ENCODE measurements around the gene CHST11.
A peak's percentile ranks its signal among the peaks of the same experiment; 100 is the strongest.
"Not testable (repeated sequence)": the region's sequence is repeated elsewhere in the genome, so short reads cannot be mapped to it uniquely, and the experiment has no call there.

CHST11 gene

DNA sequence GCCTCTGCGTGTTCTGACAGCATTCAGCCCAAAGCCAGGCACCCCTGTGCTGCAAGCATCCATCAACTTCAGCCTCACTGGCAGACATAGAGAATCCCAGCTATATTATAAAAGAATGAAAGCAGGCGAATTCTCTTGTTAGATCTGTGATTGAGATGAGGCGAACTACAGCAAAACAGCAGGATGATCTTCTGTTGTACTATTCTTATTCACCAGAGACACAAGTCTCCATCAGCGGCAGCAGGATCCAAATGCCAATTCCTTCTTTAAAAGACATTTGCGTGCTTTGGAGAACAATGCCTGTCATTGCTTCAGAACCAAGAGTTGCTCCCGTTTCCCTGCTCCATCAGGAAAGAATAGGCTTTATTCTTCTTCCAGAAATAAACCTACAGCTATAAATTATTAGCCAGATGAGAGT, 312.4 kb downstream of the CHST11 start:
- no peak for DNase-seq (ENCODE audit: low read depth)

DNA sequence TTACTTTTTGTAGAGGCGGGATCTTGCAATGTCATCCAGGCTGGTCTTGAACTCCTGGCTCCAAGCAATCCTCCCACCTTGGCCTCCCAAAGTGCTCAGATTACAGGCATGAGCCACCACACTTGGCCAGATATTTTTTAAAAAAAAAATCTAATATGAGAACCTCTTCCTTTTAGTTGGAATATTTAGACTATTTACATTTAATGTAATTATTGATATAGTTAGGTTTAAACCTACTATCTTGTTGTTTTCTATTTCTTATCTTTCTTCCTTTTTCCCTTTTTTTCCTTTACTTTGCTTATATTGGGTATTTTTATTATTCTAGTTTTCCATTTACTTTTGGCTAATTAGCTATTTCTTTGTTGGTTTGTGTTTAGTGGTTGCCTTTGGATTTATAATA, 315.6 kb downstream of the CHST11 start:
- DNase-seq (ENCODE audit: low read depth): no peak

DNA sequence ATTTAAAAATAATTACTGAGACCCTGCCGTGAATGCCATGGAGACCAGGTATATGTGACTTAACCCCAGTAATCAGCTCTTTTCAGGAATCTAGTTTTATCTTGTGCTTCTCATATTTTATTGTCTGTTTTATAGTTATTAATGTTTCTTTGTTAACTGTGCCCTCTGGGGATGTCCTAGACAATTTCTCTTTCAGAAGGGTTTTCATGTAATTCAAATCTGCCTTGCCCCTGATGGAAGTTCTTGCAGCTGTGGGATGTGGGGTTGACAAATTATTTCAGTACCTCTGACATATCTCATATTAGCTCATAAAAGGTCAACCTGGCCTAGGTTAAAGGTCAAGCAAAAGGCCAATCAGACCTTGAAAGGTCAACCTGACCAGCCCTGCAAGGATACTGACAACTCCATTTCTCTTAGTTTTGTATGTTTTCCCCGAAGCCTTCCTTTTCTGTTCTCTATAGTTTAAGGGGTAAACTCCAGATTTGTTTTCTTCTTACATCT, 319.0 kb downstream of the CHST11 start:
- no peak for DNase-seq (ENCODE audit: low read depth)

DNA sequence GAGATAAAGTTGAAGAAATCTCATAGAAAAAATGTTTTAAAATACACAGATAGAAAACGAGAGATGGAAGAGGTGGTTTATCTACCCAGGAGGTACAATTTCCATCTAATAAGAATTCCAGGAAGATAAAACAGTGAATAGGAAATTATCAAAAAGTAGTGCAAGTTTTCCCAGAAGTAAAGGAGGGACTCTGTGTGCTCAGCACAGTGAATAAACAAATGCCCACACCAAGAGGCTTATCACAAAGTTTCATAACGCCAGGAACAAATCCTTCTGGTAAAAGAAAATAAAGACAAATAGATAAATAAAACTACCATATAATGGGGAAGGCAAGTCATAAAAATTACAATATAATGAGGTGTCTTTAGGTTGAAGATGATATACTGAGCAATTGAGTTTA, 322.4 kb downstream of the CHST11 start:
- no peak for DNase-seq (ENCODE audit: low read depth)

DNA sequence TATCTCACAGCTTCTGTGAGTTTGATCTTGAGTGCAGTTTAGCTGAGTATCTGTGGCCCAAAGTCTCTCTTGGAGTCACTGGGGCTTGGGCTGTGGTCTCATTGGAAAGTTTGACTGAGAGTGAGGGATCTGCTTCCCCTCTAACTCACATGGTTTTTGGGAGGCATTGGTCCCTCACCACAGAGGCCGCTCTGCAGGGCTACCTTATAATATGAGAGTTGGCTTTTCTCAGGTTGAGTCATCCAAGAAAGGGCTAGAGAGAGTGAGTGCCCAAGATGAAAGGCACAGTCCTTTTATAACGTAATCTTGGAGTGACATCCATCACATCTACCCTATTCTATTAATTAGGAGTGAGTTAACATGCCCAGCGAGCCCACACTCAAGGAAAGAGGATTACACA, 325.5 kb downstream of the CHST11 start:
- no peak for DNase-seq (ENCODE audit: low read depth)

DNA sequence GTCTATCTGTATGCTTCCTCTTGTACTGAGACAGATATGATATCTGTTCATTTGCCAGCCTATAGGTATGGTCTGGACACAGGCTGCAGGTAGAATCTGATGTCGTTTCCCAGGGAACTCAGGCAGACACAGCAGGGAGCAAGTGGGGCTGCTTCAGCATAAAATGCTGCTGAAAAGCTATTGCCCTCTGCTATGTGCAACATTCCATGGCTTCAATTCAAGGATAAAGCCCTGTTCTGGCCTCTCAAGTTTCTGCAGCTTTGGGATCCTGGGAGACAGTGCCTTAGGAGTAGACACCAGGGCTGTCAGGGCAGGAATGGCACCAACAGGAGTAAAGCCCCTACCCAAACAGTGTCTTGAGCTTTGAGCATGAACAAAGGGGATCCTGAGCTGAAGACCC, 327.8 kb downstream of the CHST11 start:
- DNase-seq (ENCODE audit: low read depth): no peak

DNA sequence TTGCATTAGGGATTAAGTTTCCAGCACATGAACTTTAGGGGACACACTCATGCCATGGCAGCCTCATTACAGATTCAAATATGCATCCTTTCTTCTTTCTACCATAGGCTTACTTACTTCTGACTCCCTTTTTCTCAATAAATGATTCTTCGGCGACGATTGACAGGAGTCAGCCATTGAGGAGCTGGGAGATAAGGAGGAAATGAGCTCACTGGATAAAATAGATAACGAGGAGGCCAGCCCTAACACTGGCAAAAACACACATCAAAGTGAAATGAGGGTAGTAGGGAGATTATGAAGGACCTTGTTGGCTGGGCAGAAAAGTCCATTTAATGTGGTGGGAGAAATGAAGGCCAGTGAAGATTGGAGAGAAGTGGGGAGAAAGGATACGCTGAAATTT, 329.1 kb downstream of the CHST11 start:
- no peak for DNase-seq (ENCODE audit: low read depth)

DNA sequence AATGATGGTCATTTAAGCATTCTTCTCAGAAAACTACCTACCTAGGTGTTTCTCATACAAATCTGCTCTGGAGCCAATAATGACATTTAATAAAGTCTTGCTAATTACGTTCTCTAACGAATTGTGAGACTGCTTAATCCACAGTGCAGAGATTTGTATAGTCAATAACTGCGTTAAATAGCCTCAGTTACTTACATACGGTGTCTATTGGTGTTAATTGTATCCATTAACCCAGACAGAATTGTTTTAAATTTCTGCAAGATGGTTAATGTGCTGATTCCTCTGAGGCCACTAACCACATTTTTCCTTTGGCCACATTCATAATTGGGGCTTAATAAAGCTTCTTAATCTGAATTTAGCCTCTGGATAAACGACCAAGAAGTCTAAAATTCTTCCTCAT, 329.6 kb downstream of the CHST11 start:
- no peak for DNase-seq (ENCODE audit: low read depth)

DNA sequence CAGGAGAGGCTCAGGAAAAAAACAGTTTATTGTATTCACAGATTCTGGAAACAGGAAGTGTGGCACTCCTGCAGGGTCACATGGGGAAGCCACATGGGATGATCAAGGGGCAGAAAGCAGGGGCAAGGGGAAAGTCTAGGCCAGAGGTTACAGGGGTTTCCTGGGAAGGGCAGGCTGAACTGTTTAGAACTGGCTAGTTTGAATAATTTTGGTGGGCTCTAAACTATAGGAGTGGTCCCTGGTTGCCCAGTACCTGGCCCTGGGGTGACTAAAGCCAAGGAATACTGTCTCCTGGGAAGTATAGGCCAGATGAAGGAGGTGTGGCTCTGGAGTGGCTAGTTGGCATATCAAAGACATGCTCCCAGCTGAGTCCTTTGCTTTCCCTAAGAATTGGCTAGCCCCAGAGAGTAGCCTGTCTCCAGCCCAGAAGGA, 332.1 kb downstream of the CHST11 start:
- DNase-seq (ENCODE audit: low read depth): no peak

DNA sequence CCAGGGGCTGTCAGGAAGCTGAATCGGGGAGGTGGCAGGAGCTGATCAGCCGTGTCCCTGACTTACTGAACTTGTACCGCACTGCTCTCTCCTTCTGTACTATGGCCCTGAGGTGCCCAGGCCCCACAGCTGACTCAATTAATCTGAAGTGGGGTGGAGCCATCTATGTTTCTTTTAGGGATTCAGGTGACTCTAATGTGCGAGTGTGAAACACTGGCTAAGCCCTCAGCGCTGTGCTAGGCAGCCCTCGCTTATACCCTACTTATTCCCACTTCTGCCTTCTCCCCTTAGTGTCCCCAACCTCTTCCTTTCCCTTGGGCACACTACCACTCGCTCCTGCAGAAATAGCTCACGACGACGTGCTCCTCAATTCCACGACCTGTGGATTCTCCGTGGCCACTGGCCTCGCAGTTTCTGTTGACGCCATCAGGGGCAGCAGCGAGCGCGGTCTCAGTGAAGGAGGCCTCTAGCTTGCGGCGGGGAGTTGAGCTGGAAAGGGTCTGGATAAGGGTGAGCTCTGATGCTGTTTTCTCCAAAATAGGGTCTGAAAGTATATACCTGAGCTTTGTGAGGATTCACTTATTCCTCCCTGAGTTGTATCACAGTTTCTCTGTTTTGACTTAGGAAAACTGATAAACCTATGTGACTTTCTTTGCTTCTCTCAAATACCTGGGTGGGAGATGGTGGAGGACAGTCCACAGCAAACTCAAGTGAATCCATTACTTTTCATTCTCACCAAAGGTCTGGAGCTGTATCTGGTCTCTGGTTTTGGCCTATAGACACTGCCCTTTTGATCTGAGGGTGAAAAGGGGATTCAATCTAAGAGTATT, 333.8 kb downstream of the CHST11 start:
- DNase-seq (ENCODE audit: low read depth): peak; percentile 8

DNA sequence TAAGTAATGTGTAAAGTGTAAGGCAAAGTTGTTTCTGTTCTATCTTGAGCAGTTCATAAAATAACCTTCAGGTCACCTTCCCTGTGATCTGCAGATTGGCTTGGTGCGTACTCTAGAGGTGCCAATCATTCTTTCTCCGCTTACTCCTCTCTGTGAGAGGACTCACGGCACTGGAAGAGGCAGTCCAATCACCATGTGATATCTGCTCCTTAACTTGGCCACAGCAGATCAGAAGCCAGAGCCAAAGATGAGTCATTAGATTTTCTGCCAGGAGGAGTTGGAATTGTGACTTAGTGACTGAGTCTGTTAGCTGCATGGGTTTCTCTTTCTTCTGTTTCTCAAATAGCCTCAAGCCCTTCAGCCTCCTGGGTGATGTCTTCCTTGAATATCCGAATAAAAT, 335.8 kb downstream of the CHST11 start:
- DNase-seq (ENCODE audit: low read depth): no peak

DNA sequence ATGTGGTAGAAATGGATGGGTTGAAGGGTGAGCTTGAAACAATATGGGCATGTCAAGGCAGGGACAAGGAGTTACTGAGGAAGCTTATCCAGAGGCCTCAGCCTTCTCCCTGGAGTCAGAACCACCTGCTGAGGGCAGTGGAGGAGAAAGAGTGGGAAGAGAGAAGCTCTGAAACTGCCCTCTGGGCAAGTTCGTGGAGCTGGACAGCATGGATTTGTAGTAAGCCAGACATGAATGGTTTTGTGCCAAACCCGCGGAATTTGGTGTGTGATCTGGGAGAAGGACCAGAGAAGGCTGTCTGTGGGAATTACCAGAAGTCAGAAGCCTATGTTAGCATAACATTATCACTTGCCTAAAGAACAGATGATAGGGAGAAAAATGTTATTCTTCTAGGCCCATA, 336.5 kb downstream of the CHST11 start:
- DNase-seq (ENCODE audit: low read depth): no peak

DNA sequence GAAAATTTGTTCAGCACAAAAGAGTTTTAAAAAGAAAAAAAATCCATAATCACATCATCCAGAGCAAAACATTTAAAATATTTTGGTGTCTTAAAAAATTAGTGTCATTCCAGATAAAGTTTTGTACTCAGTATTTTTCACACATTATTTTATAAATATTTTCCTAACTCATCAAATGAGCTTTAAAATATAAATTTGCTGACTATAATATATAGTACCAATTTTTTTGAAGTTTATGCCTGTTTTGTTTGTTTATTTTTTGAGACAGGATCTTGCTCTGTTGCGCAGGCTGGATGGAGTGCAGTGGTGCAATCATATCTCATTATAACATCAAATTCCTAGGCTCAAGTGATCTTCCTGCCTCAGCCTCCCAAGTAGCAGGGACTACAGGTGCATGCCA, 337.2 kb downstream of the CHST11 start:
- DNase-seq (ENCODE audit: low read depth): no peak

DNA sequence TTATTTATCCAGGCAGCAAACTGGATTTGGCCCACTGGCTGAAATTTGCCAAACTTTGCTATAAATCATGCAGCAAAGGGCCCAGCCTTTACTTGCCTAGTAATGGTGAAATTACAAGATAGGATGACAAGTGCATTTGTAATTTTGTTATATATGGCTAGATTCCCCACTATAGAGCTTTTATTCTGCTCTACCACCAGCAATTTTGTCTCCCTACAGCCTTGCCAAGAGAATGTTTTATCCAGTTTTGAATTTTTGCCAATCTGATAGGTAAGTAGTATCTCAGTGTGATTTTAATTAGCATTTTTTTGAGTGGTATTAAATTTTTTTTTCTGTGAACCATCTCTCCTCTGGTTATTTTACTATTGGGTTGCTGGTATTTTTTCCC, 339.7 kb downstream of the CHST11 start:
- DNase-seq (ENCODE audit: low read depth): no peak

DNA sequence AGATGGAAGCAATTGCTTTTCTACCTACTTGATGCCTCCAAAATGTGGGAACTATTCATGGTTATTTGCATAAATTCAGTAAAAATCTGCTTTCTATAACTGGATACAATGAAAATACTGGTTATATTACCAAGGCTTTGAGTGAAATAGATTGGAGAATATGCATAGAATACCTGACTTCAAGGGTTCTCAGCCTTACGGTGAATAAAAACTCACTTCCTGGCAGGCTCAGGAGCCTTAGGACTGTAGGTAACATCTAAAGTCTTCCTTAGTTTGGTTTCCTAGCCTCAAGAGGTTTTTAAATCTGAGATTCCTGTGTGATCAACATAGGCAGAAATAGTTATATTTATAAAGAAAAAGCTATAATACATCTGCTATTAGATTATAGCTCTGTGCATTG, 342.7 kb downstream of the CHST11 start:
- DNase-seq (ENCODE audit: low read depth): no peak

DNA sequence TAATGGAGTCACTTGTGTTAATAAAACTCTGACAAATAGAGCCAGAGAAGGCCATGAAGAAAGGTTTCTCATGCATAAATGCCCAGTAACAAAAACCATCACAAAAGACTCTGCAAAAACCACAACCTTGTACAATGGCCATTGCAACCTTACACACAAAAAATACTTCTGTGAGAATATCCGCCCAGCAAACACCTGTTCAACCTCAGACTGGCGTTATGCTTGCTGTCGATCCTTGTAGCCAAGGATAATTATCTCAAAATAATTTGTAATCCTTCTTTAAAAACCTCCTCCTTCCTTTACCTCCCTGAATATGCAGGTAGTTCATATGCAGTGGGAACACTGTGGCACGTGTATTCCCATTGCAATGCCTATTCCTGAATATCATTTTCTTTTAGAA, 344.3 kb downstream of the CHST11 start:
- DNase-seq (ENCODE audit: low read depth): no peak

DNA sequence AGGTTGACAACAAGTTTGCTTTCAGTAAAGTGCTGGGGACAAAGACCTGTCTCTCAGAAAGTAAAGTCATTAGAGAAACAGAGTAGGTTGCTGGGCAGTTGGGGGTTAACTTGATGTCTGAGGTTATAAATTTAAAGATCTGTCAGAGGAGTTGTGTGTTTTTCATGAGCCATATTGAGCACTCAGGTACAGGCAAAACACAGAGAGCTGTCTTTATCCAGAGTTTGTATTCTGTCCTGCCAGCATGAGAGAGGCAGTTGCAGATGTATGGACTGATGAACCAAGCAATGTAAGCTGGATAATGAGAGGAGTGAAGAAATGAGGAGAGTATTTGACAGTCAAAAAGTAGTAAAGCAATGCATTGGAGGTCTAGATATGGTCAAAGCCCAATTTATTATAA, 344.7 kb downstream of the CHST11 start:
- no peak for DNase-seq (ENCODE audit: low read depth)

DNA sequence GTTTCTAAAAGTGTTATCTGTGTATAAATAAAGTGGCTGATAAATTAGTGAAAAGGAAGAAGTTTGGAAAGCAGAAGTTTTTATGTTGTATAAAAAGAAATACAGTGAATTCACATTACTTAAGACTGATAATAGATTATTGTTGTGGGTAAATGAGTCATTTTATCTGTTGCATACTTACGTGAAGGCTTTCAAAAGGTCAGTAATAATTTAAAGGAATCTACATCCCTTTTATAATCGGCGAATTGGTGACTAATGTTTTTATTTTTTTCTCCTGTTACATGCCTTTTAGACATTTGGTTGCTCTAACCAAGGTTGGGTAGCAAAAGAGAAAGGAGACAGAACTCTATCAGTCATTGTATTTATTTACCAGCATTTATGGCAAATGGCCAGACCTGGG, 345.5 kb downstream of the CHST11 start:
- no peak for DNase-seq (ENCODE audit: low read depth)

DNA sequence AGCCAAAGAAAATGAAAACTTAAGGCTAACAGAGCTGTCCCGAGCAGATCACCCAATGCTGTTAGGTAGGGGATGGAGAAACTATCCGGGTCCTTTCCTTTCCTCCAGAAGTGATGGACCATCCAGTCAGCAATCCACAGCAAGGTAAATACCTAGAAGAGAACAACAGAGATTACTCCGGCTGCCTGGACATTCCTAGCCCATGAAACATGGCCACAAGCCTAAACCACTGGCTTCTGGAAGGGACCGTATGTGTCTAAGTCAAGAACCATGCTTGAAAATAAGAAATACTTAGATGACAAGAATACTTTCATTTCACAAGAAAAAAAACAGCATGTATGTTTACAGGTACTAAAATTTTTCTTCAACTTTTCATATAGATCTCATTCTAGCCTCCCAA, 348.4 kb downstream of the CHST11 start:
- DNase-seq (ENCODE audit: low read depth): no peak

DNA sequence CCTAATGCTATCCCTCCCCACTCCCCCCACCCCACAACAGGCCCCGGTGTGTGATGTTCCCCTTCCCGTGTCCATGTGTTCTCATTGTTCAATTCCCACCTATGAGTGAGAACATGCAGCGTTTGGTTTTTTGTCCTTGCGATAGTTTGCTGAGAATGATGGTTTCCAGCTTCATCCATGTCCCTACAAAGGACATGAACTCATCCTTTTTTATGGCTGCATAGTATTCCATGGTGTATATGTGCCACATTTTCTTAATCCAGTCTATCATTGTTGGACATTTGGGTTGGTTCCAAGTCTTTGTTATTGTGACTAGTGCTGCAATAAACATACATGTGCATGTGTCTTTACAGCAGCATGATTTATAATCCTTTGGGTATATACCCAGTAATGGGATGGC, 349.4 kb downstream of the CHST11 start:
- DNase-seq (ENCODE audit: low read depth): not testable (repeated sequence)

DNA sequence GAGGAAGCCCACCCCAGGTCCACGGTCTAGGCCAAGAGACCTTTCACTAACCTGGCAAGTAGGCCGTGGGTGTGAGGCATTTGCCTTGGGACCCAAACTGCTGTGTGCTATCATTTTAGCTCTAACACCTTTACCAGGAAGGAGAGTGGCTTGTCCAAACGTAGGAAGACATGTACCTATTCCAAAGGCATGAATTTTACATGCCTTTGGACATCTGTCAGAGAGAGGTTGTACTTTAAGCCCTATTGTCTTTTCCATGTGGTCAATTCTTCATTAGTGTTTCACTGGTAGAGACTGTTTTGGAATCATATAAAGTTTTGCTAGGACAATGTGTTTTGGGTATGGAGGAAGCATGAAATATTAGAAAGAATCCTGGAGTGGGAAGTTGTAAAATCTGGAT, 352.5 kb downstream of the CHST11 start:
- no peak for DNase-seq (ENCODE audit: low read depth)

DNA sequence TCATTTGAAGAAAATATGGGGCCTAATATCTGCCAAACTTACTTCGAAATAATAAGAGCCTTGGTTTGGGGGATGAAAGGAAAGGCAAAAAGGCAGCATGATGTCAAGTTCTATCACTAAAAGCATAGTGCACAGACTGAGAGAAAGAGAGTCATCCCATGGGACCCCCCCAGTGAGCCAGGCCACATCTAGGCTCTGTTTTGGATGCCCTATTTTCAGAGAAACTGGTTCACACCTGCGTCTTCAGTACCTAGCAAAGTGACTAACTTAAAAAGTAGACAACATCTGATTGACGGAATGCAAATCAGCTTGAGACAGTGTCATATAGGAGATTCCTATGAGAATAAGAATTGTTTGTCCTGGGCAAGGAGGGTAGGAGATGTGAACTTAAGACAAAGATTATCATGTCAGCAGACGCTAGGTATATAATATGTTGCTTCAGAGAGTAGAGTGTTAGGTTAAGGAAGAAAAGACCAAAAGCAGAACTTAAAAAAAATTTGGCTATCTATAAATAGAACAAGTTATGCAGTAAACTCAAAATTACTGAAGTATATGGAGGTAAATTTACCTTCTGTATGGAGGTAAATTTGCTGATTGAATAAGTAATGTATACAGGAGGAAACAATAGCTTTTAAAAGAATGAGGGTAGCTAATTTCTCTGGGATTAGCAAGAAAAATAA, 353.1 kb downstream of the CHST11 start:
- no peak for DNase-seq (ENCODE audit: low read depth)
